ACHN (cell line): ENCODE results near the gene CD2AP.
"Not testable (repeated sequence)": the region's sequence is repeated elsewhere in the genome, so short reads cannot be mapped to it uniquely, and the experiment has no call there.

Source experiments
- DNase-seq: peaks from one replicate; pipeline ENCODE4 v3.0.0-alpha.2; 2015
- in situ Hi-C: cut with HindIII; loops from 2 replicates; pipeline ENCODE4 v1.10.0; 2017; ENCODE audit warnings: low sequenced_read_pairs, low pct_ligation_motif_present, low pct_unique_long_range_greater_than_20kb

Gene CD2AP

GRCh38 chr6:47535316-47536225, 58.0 kb downstream of the CD2AP start:
- in situ Hi-C loops = no loop called here
- no peak for DNase-seq

- in situ Hi-C loops = no loop called here
- no peak for DNase-seq
Measured at GRCh38 chr6:47536816-47537401, 59.3 kb downstream of the CD2AP start.

- in situ Hi-C loops = no loop called here
- no peak for DNase-seq
Measured at GRCh38 chr6:47545223-47545622, 67.6 kb downstream of the CD2AP start.

DNA sequence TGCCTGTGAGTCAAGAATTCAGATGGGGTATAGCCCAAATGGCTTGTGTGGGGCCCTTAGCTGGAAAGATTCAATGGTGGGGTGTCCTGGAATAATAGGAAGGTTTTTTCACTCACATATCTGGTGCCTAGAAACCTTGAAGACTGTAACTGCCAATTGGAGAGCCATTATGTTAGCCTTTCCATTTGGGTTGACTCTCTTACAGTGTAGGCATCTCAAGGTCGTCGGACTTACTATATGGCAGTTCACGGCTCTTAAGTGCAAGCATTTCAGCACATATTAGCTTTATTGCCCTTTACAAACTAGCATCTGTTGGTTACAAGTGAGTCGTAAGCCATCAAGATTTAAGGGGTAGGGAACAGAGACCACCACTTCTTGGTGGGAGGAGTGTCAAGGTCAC, 74.1 kb downstream of the CD2AP start:
- in situ Hi-C loops = no loop called here
- no peak for DNase-seq

- in situ Hi-C loops = no loop called here
- no peak for DNase-seq
Measured at GRCh38 chr6:47552319-47552718, 74.7 kb downstream of the CD2AP start.

DNA sequence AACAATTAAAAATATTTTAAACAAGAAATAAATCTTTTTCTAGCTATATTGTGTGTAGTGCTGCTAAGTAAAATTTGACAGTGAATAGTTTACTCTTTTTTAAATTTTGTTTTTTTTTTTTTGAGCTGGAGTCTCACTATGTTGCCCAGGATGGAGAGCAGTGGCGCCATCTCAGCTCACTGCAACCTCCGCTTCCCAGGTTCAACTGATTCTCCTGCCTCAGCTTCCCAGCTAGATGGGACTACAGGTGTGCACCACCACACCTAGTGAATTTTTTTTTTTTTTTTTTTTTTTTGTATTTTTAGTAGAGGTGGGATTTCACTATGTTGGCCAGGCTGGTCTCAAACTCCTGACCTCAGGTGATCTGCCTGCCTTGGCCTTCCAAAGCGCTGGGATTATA, 75.7 kb downstream of the CD2AP start:
- in situ Hi-C loops, DNase-seq: not testable (repeated sequence)

GRCh38 chr6:47556459-47556858, 78.9 kb downstream of the CD2AP start:
- DNase-seq, in situ Hi-C loops: not testable (repeated sequence)

DNA sequence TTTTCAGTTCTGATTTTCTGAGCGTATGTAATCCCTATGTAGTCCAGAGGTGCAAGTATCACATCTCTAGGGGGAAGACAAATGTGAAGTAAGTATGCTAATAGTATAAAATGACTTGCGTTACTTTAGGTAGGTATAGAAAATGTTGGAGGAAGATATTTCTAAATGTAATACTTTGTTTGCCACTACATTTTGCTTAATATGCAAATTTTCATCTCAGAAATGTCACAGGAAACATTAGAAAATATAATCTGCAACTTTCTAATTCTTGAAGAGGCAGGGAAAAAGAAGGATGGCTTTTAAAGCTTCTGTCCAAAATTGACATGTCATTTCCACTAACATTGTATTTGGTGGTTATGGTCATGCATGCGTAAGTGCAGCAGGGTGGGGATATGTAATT, 85.6 kb downstream of the CD2AP start:
- in situ Hi-C loops = no loop called here
- DNase-seq = no peak

DNA sequence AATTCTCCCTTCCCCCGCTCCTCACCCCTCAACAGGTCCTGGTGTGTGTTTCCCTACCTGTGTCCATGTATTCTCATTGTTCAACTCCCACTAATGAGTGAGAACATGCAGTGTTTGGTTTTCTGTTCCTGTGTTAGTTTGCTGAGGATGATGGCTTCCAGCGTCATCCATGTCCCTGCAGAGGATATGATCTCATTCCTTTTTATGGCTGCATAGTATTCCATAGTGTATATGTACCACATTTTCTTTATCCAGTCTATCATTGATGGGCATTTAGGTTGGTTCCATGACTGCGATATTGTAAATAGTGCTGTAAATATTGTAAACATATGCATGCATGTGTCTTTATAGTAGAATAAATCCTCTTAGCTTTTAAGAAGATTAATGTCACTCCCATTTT, 89.0 kb downstream of the CD2AP start:
- in situ Hi-C loops = not testable (repeated sequence)

DNA sequence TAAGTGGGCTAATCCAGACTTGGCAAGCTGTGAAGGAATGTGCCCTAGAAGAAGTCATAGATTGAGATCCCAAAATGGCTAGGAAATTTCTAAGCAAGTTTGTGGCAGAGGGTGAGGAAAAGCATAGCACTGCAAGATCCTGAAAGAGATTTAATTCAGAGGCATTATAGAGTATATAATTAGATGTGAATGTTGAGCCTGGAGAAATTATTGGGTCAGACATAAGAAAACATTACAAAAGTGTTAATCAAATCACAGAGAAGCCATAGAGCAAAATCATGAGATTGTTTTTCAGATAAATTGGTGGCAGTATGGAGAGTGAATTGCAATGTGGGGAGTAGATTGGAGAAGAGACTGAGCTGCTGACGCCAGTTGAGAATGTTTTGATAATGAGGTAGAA, 90.0 kb downstream of the CD2AP start:
- DNase-seq = no peak
- in situ Hi-C loops = no loop called here

More for the DNA sequence above, 89.0 kb downstream of the CD2AP start:
- DNase-seq = not testable (repeated sequence)

- in situ Hi-C loops = no loop called here
Measured at GRCh38 chr6:47571488-47571887, 93.9 kb downstream of the CD2AP start.

DNA sequence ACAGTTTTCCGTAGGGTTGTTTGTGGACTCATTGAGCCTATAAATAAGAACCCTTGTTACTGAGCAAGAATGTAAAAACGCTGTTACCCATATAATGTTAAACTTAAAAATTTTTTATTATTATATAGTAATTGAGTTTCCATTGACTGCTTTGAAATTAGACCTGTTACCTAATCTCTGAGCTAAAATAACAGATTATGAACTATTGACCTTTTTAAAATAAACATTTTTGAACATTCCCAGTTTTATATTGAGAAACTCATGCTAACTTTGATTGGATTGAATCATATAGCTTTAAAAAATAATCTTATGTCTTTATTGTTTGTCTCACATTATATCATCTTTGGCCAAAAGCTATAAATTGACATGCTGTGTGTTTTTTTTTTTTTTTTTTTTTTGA, 95.5 kb downstream of the CD2AP start:
- in situ Hi-C loops = no loop called here
- no peak for DNase-seq

More at GRCh38 chr6:47571488-47571887, 93.9 kb downstream of the CD2AP start:
- DNase-seq = no peak

DNA sequence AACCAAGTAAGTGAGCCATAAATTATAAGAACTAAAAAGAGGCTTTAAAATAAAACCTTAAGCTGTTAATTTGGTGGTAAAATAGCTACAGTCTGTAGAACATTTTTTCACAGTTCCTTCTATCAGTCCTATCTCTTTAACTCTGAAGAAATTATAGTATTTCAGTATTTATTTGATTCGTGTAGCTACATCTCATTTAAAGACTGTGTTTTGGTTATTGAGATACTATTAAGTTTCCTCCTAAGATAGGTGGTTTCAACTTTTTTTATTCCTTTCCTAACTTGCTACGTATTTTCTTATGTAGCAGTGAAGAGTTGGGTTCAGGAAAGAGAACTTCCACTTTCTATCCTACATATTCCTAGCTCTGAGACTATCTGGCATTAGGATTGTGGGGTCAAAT, 97.2 kb downstream of the CD2AP start:
- no peak for DNase-seq
- in situ Hi-C loops = no loop called here

- in situ Hi-C loops = no loop called here
- DNase-seq = no peak
Measured at GRCh38 chr6:47579040-47579439, 101.5 kb downstream of the CD2AP start.

- in situ Hi-C loops = no loop called here
Measured at GRCh38 chr6:47581591-47581990, 104.0 kb downstream of the CD2AP start.

DNA sequence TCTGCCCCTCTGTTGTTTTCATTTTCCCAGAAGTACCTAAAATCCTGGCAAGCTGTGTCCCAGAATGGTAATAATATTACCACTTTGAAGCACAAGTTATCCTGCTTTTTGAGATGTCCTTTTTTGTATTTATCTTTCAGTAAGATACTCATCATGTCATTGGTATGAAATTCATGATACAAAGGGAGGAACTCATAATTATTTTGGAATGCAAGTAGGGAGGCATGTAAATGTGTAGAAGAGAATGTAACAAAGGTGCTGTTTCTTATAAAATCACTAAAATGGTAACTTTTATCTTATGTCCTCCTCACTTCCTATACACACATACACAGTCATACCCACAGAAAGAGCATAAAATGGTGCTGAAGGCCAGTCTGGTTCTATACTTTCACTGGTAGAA, 109.9 kb downstream of the CD2AP start:
- DNase-seq = no peak
- in situ Hi-C loops = no loop called here

More at GRCh38 chr6:47581591-47581990, 104.0 kb downstream of the CD2AP start:
- DNase-seq = no peak

DNA sequence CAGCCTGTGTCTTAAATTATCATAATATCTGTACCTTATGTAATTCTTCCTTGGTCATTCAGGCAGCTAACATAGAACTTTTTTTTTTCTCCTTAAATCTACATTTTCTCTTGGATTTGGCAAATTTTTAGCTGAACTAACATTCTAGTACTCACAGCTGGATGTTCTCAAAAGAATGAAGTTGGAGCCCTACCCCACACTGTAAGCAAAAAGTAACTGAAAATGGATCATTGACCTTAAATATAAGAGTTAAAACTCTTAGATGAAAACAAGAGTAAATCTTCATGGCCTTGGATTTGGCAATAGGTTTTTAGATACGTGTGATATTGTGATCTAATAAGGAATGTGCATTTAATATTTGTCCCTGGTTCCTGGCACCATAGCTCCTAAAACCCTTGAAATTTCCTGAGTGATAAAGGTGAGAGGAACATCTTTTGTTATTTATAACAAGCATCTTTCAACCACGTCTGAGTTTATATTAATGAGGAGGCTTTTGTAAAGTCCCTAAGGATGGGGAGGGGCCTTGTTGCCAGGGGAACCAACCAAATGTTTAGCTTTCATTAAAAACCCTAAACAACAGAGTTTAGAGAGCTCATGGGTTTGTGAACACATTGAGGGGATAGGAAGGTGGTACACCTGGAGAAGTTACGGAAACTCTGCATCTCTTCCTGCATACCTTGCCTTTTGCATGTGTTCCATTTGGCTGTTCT, 114.7 kb downstream of the CD2AP start:
- in situ Hi-C loops = no loop called here
- DNase-seq = no peak

GRCh38 chr6:47593979-47594378, 116.4 kb downstream of the CD2AP start:
- no peak for DNase-seq
- in situ Hi-C loops = no loop called here

- in situ Hi-C loops = no loop called here
- no peak for DNase-seq
Measured at GRCh38 chr6:47595785-47596184, 118.2 kb downstream of the CD2AP start.
